H9 (cell line): ENCODE results near the gene GRM1. TPM values are rescaled to one million over a fixed set of nuclear protein-coding genes. Genes with fewer than 3 reads are reported as not detected.

Source experiments
- DNase-seq: peaks from one replicate; pipeline ENCODE4 v3.0.0-alpha.2; 2017
- H2AFZ ChIP-seq: one replicate; pipeline ENCODE4 v1.6.1; 2013; ENCODE audit warnings: mild to moderate bottlenecking, low read length, control low read depth, moderate library complexity
- H2AK5ac ChIP-seq: 2 replicates; pipeline ENCODE4 v1.6.1; 2013; ENCODE audit warnings: low read length, control low read depth, mixed read lengths; ENCODE audit not compliant: insufficient read length
- H2BK120ac ChIP-seq: one replicate; pipeline ENCODE4 v1.6.1; 2013; ENCODE audit warnings: low read depth, mild to moderate bottlenecking, low read length, control low read depth, inconsistent platforms; ENCODE audit not compliant: poor library complexity, severe bottlenecking
- H2BK12ac ChIP-seq: 2 replicates; pipeline ENCODE4 v1.6.1; 2013; ENCODE audit warnings: low read length, control low read depth, mixed read lengths, low read depth; ENCODE audit not compliant: insufficient read length
- H2BK15ac ChIP-seq: 2 replicates; pipeline ENCODE4 v1.6.1; 2013; ENCODE audit warnings: low read depth, low read length, control low read depth
- H2BK20ac ChIP-seq: one replicate; pipeline ENCODE4 v1.6.1; 2013; ENCODE audit warnings: low read depth, mild to moderate bottlenecking, low read length, control low read depth, inconsistent platforms; ENCODE audit not compliant: poor library complexity, severe bottlenecking
- H2BK5ac ChIP-seq: 2 replicates; pipeline ENCODE4 v1.6.1; 2013; ENCODE audit warnings: low read length, control low read depth, mixed read lengths; ENCODE audit not compliant: insufficient read length
- H3K14ac ChIP-seq: 2 replicates; pipeline ENCODE4 v1.6.1; 2013; ENCODE audit warnings: low read length, control low read depth; ENCODE audit not compliant: insufficient read depth
- H3K18ac ChIP-seq: 2 replicates; pipeline ENCODE4 v1.6.1; 2013; ENCODE audit warnings: low read depth, mild to moderate bottlenecking, mixed read lengths, low read length, control low read depth; ENCODE audit not compliant: insufficient read length
- H3K23ac ChIP-seq: 2 replicates; pipeline ENCODE4 v1.6.1; 2013; ENCODE audit warnings: low read length, control low read depth, mixed read lengths, low read depth; ENCODE audit not compliant: insufficient read length
- H3K23me2 ChIP-seq: 2 replicates; pipeline ENCODE4 v1.6.1; 2013; ENCODE audit warnings: low read depth, mild to moderate bottlenecking, mixed read lengths, low read length, control low read depth; ENCODE audit not compliant: insufficient read length, poor library complexity, severe bottlenecking
- H3K27ac ChIP-seq: 2 replicates; pipeline ENCODE4 v1.5.1; 2013; ENCODE audit warnings: low read length, control low read depth, mixed read lengths, low read depth; ENCODE audit not compliant: insufficient read length
- H3K27me3 ChIP-seq: 2 replicates; pipeline ENCODE4 v1.6.1; 2013; ENCODE audit warnings: low read length, control low read depth, inconsistent platforms; ENCODE audit not compliant: insufficient read depth
- H3K4ac ChIP-seq: 2 replicates; pipeline ENCODE4 v1.6.1; 2013; ENCODE audit warnings: low read depth, mild to moderate bottlenecking, control low read depth, inconsistent platforms, low read length, moderate library complexity
- H3K4me1 ChIP-seq: 2 replicates; pipeline ENCODE4 v1.6.1; 2013; ENCODE audit warnings: low read length, control low read depth, inconsistent platforms; ENCODE audit not compliant: insufficient read depth
- H3K4me2 ChIP-seq: 2 replicates; pipeline ENCODE4 v1.6.1; 2013; ENCODE audit warnings: low read length, control low read depth, mixed read lengths; ENCODE audit not compliant: insufficient read length, insufficient read depth
- H3K56ac ChIP-seq: 2 replicates; pipeline ENCODE4 v1.6.1; 2013; ENCODE audit warnings: low read depth, mild to moderate bottlenecking, mixed read lengths, low read length, control low read depth; ENCODE audit not compliant: insufficient read length
- H3K79me1 ChIP-seq: 2 replicates; pipeline ENCODE4 v1.6.1; 2013; ENCODE audit warnings: low read depth, mild to moderate bottlenecking, moderate library complexity, low read length, control low read depth, inconsistent platforms; ENCODE audit not compliant: insufficient read depth, poor library complexity, severe bottlenecking
- H3K79me2 ChIP-seq: 2 replicates; pipeline ENCODE4 v1.6.1; 2013; ENCODE audit warnings: low read length, control low read depth, inconsistent platforms; ENCODE audit not compliant: insufficient read depth
- H3K9ac ChIP-seq: 2 replicates; pipeline ENCODE4 v1.6.1; 2013; ENCODE audit warnings: low read length, control low read depth, mixed read lengths; ENCODE audit not compliant: insufficient read length; ENCODE audit errors: extremely low read depth
- H3K9me3 ChIP-seq: one replicate; pipeline ENCODE4 v1.6.1; 2013; ENCODE audit warnings: low read depth, low read length, inconsistent platforms; ENCODE audit not compliant: control insufficient read depth
- H3T11ph ChIP-seq: one replicate; pipeline ENCODE4 v1.6.1; 2013; ENCODE audit warnings: mild to moderate bottlenecking, low read length, control low read depth, inconsistent platforms
- H4K20me1 ChIP-seq: one replicate; pipeline ENCODE4 v1.6.1; 2013; ENCODE audit not compliant: control insufficient read depth, insufficient read length, insufficient read depth
- H4K5ac ChIP-seq: 2 replicates; pipeline ENCODE4 v1.6.1; 2013; ENCODE audit warnings: low read depth, mild to moderate bottlenecking, mixed read lengths, low read length, control low read depth; ENCODE audit not compliant: insufficient read length
- H4K8ac ChIP-seq: replicated peaks from 2 replicates; pipeline ENCODE4 v1.6.1; 2013; ENCODE audit warnings: low read length, control low read depth, mixed read lengths, low read depth; ENCODE audit not compliant: insufficient read length
- H4K91ac ChIP-seq: 2 replicates; pipeline ENCODE4 v1.6.1; 2013; ENCODE audit warnings: low read depth, mild to moderate bottlenecking, moderate library complexity, mixed read lengths, low read length, control low read depth; ENCODE audit not compliant: insufficient read length
- H3K27ac Mint-ChIP-seq, 3 experiments: 2 replicates in 2 of 3; 3 replicates in 1 of 3; pipeline ENCODE4 v1.8.0; 2020 to 2021; ENCODE audit warnings: mixed read lengths in 3 of 3, mild to moderate bottlenecking in 1 of 3, moderate library complexity in 1 of 3
- H3K27me3 Mint-ChIP-seq: 2 replicates; pipeline ENCODE4 v1.8.0; 2021; ENCODE audit warnings: low read depth, mild to moderate bottlenecking, moderate library complexity, mixed read lengths
- H3K36me3 Mint-ChIP-seq, 3 experiments: 2 replicates in 2 of 3; 3 replicates in 1 of 3; pipeline ENCODE4 v1.8.0; 2020 to 2021; ENCODE audit warnings: low read depth in 3 of 3, mixed read lengths in 3 of 3; ENCODE audit not compliant: insufficient read depth in 1 of 3
- H3K4me1 Mint-ChIP-seq, 2 experiments: 2 replicates each; pipeline ENCODE4 v1.8.0; 2020; ENCODE audit warnings: mixed read lengths in 2 of 2
- H3K4me3 Mint-ChIP-seq, 2 experiments: 2 replicates in 1 of 2; 3 replicates in 1 of 2; pipeline ENCODE4 v1.8.0; 2020 to 2021; ENCODE audit warnings: mild to moderate bottlenecking in 2 of 2, mixed read lengths in 2 of 2, moderate library complexity in 1 of 2
- H3K9me3 Mint-ChIP-seq, 2 experiments: 2 replicates in 1 of 2; 3 replicates in 1 of 2; pipeline ENCODE4 v1.8.0; 2020; ENCODE audit warnings: mild to moderate bottlenecking in 2 of 2, mixed read lengths in 2 of 2, moderate library complexity in 1 of 2
- WGBS: extraction: QIAGEN DNeasy Blood & Tissue Kit; methylation state at CpG from one replicate; pipeline ENCODE4 v1.1.7; 2013; ENCODE audit warnings: missing lambda C conversion rate, low lambda C conversion rate, mixed read lengths; ENCODE audit not compliant: insufficient read length; ENCODE audit errors: extremely low coverage; 5-methylcytosine and 5-hydroxymethylcytosine counted together
- total RNA-seq: library from RNA; stranded (reverse); gene quantifications from 2 replicates; pipeline ENCODE4 v1.2.1, GENCODE V29; 2021
- TF ChIP-seq, protein P1 (sequence below): fragments of 200-600 bp; sonication (generic); conservative IDR thresholded peaks from 3 replicates; pipeline ENCODE4 v1.8.0; 2021; ENCODE audit warnings: antibody characterized with exemption, mild to moderate bottlenecking

GRM1 gene
- total RNA-seq, 1 experiment from 2014 or later: 0.39 TPM

DNA sequence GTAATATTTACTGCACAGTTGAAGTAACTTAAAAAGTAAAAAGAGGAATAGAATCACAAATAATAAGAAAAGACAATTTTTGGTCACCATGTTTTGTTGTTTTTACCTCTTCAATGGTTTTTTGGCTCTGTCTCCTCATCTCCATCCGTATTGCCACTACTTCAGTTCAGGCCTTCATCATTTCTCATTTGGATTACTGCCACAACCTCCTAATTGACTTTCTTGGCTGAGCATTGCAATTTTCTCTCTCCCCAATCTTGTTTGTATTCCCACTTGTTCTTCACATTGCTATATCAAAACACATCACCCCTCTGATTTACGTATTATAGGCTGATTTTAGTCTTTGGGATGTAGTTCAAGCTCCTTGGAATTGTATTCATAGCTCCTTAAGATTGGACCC, 161.7 kb downstream of the GRM1 start:
- no peak overlapping the region for H3K56ac ChIP-seq
- H3K27ac ChIP-seq: no peak overlapping the region
- H4K91ac ChIP-seq: no peak overlapping the region
- no peak overlapping the region for H2BK20ac ChIP-seq
- H2BK5ac ChIP-seq: no peak overlapping the region
- H3K4me1 Mint-ChIP-seq: peaks cover 0 to 5% of the 10 kb centered on the region in 2 experiments; a peak in 2 of 4 replicates
- H3K79me2 ChIP-seq: no peaks in the 10 kb centered on the region
- H3K79me1 ChIP-seq: no peaks in the 10 kb centered on the region
- H3K4me3 Mint-ChIP-seq: no peak overlapping the region
- no peak overlapping the region for H3K23ac ChIP-seq
- H2BK15ac ChIP-seq: no peak overlapping the region
- H3T11ph ChIP-seq: no peak overlapping the region
- H3K9me3 ChIP-seq: no peaks in the 10 kb centered on the region
- no peak overlapping the region for H4K8ac ChIP-seq
- H2AFZ ChIP-seq: no peak overlapping the region
- H3K9ac ChIP-seq: no peak overlapping the region
- no peaks in the 10 kb centered on the region for H3K23me2 ChIP-seq
- no peak overlapping the region for H3K27ac Mint-ChIP-seq
- H3K36me3 Mint-ChIP-seq: no peaks in the 10 kb centered on the region
- no peaks in the 10 kb centered on the region for H3K27me3 Mint-ChIP-seq
- no peak overlapping the region for H3K18ac ChIP-seq
- DNase-seq: no peak
- no peaks in the 10 kb centered on the region for H3K27me3 ChIP-seq
- H4K5ac ChIP-seq: no peak overlapping the region
- H2BK120ac ChIP-seq: no peak overlapping the region
- no CpG with 5 or more reads among the region's 2 CpGs for WGBS
- no peak overlapping the region for H3K4me2 ChIP-seq
- H3K4ac ChIP-seq: no peak overlapping the region
- no peaks in the 10 kb centered on the region for H4K20me1 ChIP-seq
- H3K14ac ChIP-seq: no peak overlapping the region
- no peak overlapping the region for H2BK12ac ChIP-seq
- H2AK5ac ChIP-seq: no peak overlapping the region
- H3K9me3 Mint-ChIP-seq: no peaks in the 10 kb centered on the region
- TF ChIP-seq, protein P1, sequence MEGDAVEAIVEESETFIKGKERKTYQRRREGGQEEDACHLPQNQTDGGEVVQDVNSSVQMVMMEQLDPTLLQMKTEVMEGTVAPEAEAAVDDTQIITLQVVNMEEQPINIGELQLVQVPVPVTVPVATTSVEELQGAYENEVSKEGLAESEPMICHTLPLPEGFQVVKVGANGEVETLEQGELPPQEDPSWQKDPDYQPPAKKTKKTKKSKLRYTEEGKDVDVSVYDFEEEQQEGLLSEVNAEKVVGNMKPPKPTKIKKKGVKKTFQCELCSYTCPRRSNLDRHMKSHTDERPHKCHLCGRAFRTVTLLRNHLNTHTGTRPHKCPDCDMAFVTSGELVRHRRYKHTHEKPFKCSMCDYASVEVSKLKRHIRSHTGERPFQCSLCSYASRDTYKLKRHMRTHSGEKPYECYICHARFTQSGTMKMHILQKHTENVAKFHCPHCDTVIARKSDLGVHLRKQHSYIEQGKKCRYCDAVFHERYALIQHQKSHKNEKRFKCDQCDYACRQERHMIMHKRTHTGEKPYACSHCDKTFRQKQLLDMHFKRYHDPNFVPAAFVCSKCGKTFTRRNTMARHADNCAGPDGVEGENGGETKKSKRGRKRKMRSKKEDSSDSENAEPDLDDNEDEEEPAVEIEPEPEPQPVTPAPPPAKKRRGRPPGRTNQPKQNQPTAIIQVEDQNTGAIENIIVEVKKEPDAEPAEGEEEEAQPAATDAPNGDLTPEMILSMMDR: no peak
- no peaks in the 10 kb centered on the region for H3K4me1 ChIP-seq
